Esophagus muscularis mucosa (tissue), 4 donors: ENCODE results near the gene ABLIM3. TPM values are rescaled to one million over a fixed set of nuclear protein-coding genes. Genes with fewer than 3 reads are reported as not detected.

ENCODE experiments used
- DNase-seq: peaks from one replicate; pipeline ENCODE4 v3.0.0-alpha.2; 2017; ENCODE audit errors: extremely low spot score
- H3K27ac ChIP-seq, 4 donors: fragments of 200-600 bp; sonication (generic); replicated peaks in 1 of 4; 1 replicate in 3 of 4; 2 replicates in 1 of 4; pipeline ENCODE4 v1.5.1; 2016 to 2019; ENCODE audit warnings: mild to moderate bottlenecking in 1 of 4
- H3K27me3 ChIP-seq, 4 donors: fragments of 200-600 bp; sonication (generic); one replicate each; pipeline versions ENCODE4 v1.5.1 to v1.6.0; 2016 to 2019
- H3K36me3 ChIP-seq, 4 donors: fragments of 200-600 bp; sonication (generic); one replicate each; pipeline ENCODE4 v1.5.1; 2016 to 2019
- H3K4me1 ChIP-seq, 4 donors: fragments of 200-600 bp; sonication (generic); one replicate each; pipeline ENCODE4 v1.5.1; 2016 to 2019
- H3K4me3 ChIP-seq, 4 donors: fragments of 200-600 bp; sonication (generic); 1 replicate in 2 of 4; 2 replicates in 2 of 4; pipeline ENCODE4 v1.5.1; 2016 to 2019; ENCODE audit warnings: mild to moderate bottlenecking in 4 of 4, moderate library complexity in 1 of 4
- H3K9me3 ChIP-seq, 4 donors: fragments of 200-600 bp; sonication (generic); 1 replicate in 3 of 4; 2 replicates in 1 of 4; pipeline ENCODE4 v1.5.1; 2016 to 2019
- EP300 ChIP-seq: sonication (generic); formaldehyde crosslinking; IDR thresholded peaks from one replicate; pipeline ENCODE4 v1.6.1; 2017; ENCODE audit warnings: antibody characterized with exemption
- POLR2A ChIP-seq: fragments of 450-650 bp; IDR thresholded peaks from one replicate; pipeline ENCODE4 v1.6.1; 2017; ENCODE audit warnings: antibody characterized with exemption, moderate library complexity, mild to moderate bottlenecking, low read depth
- POLR2AphosphoS5 ChIP-seq, 2 donors: sonication (generic); formaldehyde crosslinking; IDR thresholded peaks; one replicate each; pipeline ENCODE4 v1.6.1; 2017; ENCODE audit warnings: antibody characterized with exemption in 2 of 2
- WGBS: methylation state at CpG from one replicate; pipeline ENCODE4 v1.1.5; 2018; 5-methylcytosine and 5-hydroxymethylcytosine counted together
- intact Hi-C: fragments of 100-400 bp; cut with DNase I; formaldehyde crosslinking; loops from one replicate; pipeline ENCODE4 v1.15.1; 2023
- total RNA-seq, 4 donors: library from RNA; depleted of rRNA; stranded (reverse); fragments of >200 nt; gene quantifications; one replicate each; pipeline versions ENCODE4 v1.1.0 to v1.2.1, GENCODE V29; 2016
- TF ChIP-seq, protein P1 (sequence below), 3 experiments: fragments of 200-600 bp in 2 of 3; fragments of 450-650 bp in 1 of 3; sonication (generic) in 2 of 3; IDR thresholded peaks; one replicate each; pipeline ENCODE4 v1.5.1; 2017 to 2019; ENCODE audit warnings: antibody characterized with exemption in 3 of 3, mild to moderate bottlenecking in 2 of 3, moderate library complexity in 1 of 3

ABLIM3 gene
- total RNA-seq, 4 donors from 2014 or later: 40.9 to 64.5 (median 45.8) TPM

DNA sequence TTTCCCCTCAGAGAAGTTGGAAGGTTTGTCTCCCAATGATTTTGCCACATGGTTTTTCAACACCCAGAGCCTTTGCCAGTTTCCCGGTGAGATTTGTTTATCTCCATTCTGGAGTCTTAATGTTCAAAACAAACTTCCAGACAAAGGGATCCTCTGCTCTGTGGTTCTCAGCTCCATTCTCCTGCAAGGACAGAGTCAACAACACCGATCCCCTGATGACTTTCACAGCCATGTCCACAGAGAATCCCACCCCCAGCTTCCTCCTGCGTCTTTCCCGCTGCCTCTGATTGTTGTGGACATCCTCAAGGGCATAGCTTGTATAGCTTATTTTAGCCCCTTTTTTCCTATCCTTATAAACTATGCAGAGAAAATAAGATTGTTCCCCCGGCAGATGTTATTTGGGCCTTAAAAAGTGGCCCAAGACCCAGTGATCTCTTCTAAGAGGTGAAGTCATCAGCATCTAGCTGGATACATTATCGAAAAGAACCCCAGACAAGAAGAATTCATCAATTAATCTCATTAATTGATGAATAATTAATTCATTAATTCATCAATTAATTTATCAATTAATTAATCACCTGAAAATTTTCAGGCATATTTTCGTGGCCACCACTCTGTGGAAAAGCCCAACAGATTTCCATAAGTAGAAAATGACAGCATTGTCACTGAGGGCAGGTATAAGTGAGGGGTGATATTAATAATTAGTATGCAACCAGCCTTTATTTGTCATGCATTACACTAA, 2.9 kb upstream of the ABLIM3 start:
- H3K36me3 ChIP-seq: no peaks in the 10 kb centered on the region
- TF ChIP-seq, protein P1, sequence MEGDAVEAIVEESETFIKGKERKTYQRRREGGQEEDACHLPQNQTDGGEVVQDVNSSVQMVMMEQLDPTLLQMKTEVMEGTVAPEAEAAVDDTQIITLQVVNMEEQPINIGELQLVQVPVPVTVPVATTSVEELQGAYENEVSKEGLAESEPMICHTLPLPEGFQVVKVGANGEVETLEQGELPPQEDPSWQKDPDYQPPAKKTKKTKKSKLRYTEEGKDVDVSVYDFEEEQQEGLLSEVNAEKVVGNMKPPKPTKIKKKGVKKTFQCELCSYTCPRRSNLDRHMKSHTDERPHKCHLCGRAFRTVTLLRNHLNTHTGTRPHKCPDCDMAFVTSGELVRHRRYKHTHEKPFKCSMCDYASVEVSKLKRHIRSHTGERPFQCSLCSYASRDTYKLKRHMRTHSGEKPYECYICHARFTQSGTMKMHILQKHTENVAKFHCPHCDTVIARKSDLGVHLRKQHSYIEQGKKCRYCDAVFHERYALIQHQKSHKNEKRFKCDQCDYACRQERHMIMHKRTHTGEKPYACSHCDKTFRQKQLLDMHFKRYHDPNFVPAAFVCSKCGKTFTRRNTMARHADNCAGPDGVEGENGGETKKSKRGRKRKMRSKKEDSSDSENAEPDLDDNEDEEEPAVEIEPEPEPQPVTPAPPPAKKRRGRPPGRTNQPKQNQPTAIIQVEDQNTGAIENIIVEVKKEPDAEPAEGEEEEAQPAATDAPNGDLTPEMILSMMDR (IDR thresholded peaks at IDR 0.05): no peak
- TF ChIP-seq POLR2AphosphoS5 (IDR thresholded peaks at IDR 0.05) (no peak), EP300 (no peak), POLR2A (no peak)
- H3K4me3 ChIP-seq: no peak overlapping the region
- H3K27me3 ChIP-seq: no peaks in the 10 kb centered on the region
- intact Hi-C loops: no loop called here
- no peaks in the 10 kb centered on the region for H3K9me3 ChIP-seq
- H3K27ac ChIP-seq: peak overlapping the region in 1 of 4 donors; percentile 13
- DNase-seq: no peak
- peaks cover 25 to 47% (median 37%) of the 10 kb centered on the region in 4 donors for H3K4me1 ChIP-seq
- 83% methylated on average over 7 of the region's 7 CpGs for WGBS

DNA sequence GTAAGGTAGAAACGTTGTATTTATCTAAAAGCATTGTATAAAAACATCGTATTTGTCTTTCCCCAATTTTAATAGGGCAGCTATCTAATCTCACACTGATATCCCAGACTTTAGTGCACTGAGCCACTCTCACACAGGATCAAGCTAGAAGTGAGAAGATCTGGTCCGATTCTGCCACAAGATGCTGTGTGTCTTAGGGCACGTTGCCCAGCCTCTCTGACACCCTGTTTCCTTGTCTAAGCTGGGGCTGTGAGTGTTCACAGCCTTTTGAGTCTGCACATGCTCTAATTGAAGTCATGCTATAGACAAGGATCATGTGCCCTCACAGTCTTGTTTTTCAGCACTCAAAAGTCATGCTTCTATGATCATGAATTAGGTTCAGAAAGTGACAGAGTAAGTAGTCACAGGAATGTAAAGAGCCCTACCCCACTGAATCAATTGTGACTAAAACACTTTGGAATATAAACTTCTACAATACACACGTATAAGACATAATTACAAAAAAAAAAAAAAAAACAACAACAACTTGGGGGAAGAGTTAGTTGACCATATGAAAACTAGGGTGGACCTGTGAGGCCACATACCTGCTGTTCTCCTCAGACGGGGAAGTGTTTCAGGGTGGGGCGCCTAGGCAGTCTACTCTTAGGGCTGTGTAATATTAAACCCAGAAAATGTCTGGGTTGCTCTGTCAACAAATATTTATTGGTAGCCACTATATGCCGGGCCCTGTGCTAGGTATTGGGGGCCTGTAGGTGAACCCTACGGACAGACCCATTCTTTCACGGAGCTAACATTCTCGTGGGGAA, 893 bp upstream of the ABLIM3 start:
- Histone ChIP-seq H3K4me1 (peaks cover 29 to 41% (median 40%) of the 10 kb centered on the region in 4 donors), H3K9me3 (no peaks in the 10 kb centered on the region), H3K27me3 (no peaks in the 10 kb centered on the region), H3K27ac (peak overlapping the region in 1 of 4 donors; percentile 76), H3K4me3 (no peak overlapping the region), H3K36me3 (no peaks in the 10 kb centered on the region)
- TF ChIP-seq, protein P1 (IDR thresholded peaks at IDR 0.05): no peak
- TF ChIP-seq POLR2A: no peak
- TF ChIP-seq EP300: no peak
- TF ChIP-seq POLR2AphosphoS5 (IDR thresholded peaks at IDR 0.05): no peak
- intact Hi-C loops: loop anchor here (1.0 to 5.0 kb wide), 2 partner anchors 89 to 132 kb away; partner anchors contain the start of gene AFAP1L1
- peak; percentile 21 for DNase-seq
- WGBS: 84% methylated on average over 11 of the region's 11 CpGs

DNA sequence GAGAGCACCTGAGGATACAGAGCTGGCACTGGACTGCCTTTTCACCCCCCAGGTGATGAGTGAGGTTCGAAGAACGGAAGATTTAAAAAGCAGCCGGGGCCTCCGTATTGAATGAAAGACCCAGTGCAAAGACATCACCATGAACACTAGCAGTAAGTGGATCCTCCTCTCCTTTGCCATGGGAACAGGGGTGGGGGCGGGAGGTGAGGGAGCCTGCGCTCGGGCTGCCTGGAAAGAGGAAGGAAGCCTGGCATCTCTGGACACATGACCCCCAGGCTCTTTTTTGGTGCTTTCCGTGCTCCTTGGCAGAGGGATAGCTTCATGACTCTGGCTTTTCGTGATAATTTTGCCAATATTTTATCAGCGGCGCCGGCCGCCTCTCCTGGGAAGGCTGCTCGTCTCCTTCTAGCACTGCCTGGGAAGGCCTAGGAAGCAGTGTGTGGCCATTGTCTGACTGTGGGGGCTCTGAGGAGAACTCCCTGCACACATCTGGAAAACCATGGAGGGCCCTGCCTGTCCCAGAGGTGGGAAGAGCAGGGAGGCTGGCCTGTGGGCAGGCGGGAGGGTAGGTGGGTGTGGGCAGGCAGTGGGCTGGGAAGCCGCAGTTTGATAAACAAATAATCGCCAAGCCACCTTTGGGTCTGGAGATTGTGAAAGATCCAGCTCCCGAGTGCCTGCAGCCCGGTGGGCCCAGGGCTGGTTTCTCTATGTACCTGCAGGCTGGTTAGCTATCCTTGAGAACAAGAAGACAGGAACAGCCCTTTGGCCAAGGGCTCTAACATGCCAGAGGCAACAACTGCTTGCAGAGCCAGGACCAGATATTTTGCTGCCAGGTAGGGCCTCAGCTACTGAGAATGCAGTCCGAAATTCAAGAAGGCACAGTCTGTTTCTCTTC, 911 bp downstream of the ABLIM3 start:
- TF ChIP-seq EP300: no peak
- TF ChIP-seq POLR2AphosphoS5 (IDR thresholded peaks at IDR 0.05): no peak
- no peak for TF ChIP-seq POLR2A
- TF ChIP-seq, protein P1 (IDR thresholded peaks at IDR 0.05): no peak
- no peaks in the 10 kb centered on the region for H3K9me3 ChIP-seq
- WGBS: 46% methylated on average over 19 of the region's 20 CpGs
- H3K4me3 ChIP-seq: peak overlapping the region; percentile 70 to 84 (median 83)
- intact Hi-C loops: loop anchor here (1.0 to 5.0 kb wide), 2 partner anchors 87 to 130 kb away; partner anchors contain the start of gene AFAP1L1
- DNase-seq: peak; percentile 90
- peaks cover 17 to 40% (median 37%) of the 10 kb centered on the region in 4 donors for H3K4me1 ChIP-seq
- no peaks in the 10 kb centered on the region for H3K36me3 ChIP-seq
- peak overlapping the region; percentile 75 to 85 (median 79) for H3K27ac ChIP-seq
- H3K27me3 ChIP-seq: no peaks in the 10 kb centered on the region

DNA sequence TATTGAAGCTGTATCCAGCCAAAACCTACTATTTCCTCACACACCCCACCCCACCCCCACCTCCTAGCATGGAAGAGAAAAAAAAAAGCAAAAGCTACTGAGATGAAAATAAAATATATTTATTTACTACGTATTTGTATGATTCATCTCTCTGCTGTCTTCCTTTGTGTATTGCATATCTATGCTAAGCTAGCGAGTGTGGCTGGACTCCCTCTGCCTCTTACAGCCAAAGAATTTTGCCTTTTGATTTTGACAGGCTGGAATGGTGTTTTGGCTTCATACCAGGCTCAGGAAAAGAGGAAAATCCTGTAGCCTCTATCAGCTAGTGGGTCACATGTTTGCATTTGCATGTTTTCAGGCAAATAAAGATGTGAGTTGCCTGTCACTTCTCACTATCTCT, 2.2 kb downstream of the ABLIM3 start:
- 40% methylated on average over 2 of the region's 2 CpGs for WGBS
- peak overlapping the region; percentile 70 to 84 (median 83) for H3K4me3 ChIP-seq
- H3K36me3 ChIP-seq: no peaks in the 10 kb centered on the region

More for the DNA sequence above, 2.2 kb downstream of the ABLIM3 start:
- TF ChIP-seq EP300 (no peak), POLR2AphosphoS5 (IDR thresholded peaks at IDR 0.05) (peak in 1 of 2 donors; percentile 53)
- DNase-seq: no peak
- H3K4me1 ChIP-seq: peaks cover 17 to 40% (median 37%) of the 10 kb centered on the region in 4 donors
- no peaks in the 10 kb centered on the region for H3K27me3 ChIP-seq
- intact Hi-C loops: loop anchor here (5.0 kb wide), 1 partner anchor 129 kb away; the partner anchor contains the start of gene AFAP1L1
- H3K9me3 ChIP-seq: no peaks in the 10 kb centered on the region
- H3K27ac ChIP-seq: peak overlapping the region; percentile 75 to 85 (median 79)
